B cell (primary cell): ENCODE data around the gene SLC39A11.

ENCODE experiments used
- CTCF ChIP-seq: fragments of 200-600 bp; IDR thresholded peaks from one replicate; pipeline ENCODE4 v1.8.0; 2022; ENCODE audit warnings: antibody characterized with exemption, mild to moderate bottlenecking
- EZH2 ChIP-seq: IDR thresholded peaks from 2 replicates; pipeline ENCODE4 v1.6.1; 2012; ENCODE audit warnings: borderline replicate concordance, low read depth, mild to moderate bottlenecking, moderate library complexity, low read length; ENCODE audit not compliant: insufficient read depth, poor library complexity, severe bottlenecking

DNA sequence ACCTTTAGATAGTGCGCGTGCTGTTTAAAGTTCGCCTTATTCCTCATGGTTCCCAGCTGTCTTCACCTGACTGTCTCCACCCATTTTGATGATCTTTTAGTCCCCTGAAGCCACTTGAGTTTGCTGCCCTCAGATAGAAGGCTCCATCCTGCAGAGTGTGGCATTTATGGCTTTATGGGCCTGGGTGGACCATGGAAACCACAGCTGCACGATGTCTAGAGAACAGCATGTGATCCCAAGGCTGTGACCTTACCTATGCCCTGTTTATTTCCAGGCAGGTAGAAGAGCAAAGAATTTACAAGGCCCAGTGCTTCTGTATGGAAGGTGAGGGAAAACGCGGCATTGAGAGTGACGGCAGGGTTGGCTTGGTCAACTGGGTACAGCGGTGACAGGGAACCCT, 356.9 kb downstream of the SLC39A11 start:
- TF ChIP-seq CTCF (no peak), EZH2 (no peak)
